DMS53 treated with DMSO at 0.1 percent for 48 hours (cell line): ENCODE results near the gene PHF2.

Experiments used
- DNase-seq: peaks from one replicate; lab custom pipeline; 2025; ENCODE audit not compliant: unreplicated experiment; lab: John Stamatoyannopoulos, UW

Gene PHF2

DNA sequence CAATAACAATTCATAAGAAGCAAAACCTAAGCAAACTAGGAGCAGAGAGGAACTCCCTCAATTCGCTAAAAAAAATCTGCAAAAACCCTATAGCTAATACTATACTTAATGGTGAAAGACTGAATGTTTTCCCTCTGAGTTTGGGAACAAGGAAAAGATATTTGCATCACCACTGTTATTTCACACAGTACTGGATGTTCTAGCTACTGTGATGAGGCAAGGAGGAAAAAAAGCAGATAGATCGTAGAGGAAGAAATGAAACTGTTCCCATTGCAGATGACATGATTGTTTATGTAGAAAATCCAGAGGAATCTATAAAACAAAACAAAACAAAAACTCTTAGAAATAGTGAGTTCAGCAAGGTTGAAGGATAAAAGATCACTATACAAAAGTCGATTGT lies 116.7 kb downstream of the PHF2 start:
- DNase-seq: no peak

- DNase-seq: peak; percentile 36
These were observed 121.2 kb downstream of the PHF2 start for GRCh38 chr9:93697352-93698139.

DNA sequence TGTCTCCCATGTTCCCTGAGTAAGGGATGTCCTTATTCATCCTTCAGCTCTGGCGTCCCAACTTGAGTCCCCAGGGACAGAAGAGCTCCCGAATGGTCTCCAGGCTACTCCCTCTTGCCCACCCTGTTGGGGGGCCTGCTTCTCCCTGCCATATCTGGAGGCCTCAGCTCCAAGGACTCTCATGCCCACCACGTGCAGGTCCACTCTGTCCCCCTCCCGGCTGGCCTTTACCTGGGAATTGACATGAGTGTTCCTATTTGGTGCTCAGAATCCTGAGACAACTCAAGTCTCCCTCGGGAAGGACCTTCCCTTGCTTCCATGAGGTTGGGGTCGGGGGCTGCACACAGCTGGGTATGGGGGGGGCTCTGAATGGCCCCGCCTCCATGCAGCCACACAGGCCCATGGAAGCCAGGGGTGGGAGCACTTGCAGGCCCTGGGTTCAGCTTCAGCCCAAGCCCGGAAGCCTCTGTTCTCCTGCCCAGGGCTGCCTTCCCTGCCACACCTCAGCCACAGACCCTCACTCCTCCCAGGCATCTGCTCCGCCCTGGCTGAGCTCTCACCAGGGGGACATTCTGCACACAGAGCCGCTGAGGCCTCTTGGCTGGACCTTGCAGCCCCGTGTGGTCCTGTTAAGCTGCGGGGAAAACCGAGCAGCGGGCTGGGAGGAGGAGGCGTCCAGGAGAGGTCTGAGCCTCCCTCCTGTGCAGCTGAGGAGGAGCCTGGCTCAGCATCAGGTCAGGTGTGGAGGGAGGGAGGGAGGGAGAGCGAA lies 121.9 kb downstream of the PHF2 start:
- DNase-seq: no peak

- DNase-seq: no peak
These were observed 123.3 kb downstream of the PHF2 start for GRCh38 chr9:93699650-93700049.

GRCh38 chr9:93701494-93702218 lies 125.3 kb downstream of the PHF2 start:
- no peak for DNase-seq

DNA sequence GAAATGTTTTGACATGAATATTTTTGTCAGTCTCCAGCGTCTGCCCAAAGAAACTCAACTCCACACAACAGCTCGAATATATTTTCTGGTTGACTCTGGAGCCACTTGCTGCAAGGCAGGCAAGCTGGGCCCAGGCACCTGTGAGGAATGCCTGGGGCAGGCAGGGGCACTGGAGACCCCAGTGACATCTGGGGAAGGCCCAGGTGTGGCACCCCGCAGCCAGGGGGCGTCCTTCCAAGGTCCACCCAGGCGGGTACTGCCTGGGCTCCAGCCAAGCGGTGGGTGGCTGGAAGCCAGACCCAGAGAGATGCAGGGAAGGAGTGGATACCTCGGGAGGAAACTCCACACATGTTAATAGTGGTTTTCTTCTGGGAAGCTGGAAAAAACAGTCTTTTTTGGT lies 125.9 kb downstream of the PHF2 start:
- DNase-seq: no peak

- DNase-seq: no peak
These were observed 132.1 kb downstream of the PHF2 start for GRCh38 chr9:93708289-93708986.

DNA sequence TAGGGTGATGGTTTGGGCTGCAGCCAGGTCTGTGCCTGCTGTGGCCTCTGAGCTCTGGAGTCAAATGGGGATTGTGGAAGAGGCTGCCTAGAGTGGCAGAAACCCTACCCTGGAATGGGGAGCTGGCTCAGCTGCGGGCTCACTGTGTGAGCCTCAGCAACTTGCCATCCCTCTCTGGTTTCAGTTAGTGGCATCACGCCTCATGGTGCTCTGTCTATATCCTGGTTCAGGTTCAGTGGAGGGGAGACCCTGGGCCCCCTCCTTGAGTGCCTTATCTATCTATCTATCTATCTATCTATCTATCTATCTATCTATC lies 132.6 kb downstream of the PHF2 start:
- no peak for DNase-seq

GRCh38 chr9:93709600-93710369 lies 133.4 kb downstream of the PHF2 start:
- no peak for DNase-seq

DNA sequence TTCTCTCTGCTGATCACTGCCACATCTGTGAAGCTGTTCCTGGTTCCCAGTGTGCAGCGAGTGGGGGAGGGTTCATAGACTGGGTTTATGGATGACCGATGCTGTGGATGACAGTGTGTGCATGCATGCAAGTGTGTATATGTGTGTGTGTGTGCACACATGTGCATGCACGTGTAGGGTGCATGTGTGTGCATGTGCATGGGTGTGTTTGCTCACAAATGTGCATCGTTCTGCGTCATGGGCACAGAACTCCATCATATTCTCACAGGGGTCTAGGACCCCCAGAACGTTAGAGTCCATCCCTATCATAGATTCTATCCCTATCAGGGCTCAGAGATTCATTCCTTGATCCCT lies 134.0 kb downstream of the PHF2 start:
- no peak for DNase-seq

DNA sequence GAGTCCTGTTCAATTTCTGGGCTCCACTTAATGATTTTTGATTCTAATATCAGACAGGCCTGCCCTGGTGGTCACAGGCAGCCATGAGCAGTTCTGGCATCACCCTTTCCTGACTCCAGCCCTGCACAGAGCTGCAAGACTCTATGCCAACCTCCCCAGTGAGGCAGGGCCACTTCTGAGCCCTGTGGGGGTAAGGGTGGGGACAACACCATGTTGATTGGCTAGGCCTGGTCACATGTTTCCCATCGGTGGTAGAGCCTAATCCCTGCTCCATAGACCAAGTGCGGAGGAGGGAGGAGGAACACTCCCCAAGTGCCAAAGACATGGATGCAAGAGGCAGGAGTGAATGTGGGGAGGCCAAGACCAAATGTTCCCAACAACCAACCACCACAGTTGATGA lies 134.6 kb downstream of the PHF2 start:
- DNase-seq: no peak

DNA sequence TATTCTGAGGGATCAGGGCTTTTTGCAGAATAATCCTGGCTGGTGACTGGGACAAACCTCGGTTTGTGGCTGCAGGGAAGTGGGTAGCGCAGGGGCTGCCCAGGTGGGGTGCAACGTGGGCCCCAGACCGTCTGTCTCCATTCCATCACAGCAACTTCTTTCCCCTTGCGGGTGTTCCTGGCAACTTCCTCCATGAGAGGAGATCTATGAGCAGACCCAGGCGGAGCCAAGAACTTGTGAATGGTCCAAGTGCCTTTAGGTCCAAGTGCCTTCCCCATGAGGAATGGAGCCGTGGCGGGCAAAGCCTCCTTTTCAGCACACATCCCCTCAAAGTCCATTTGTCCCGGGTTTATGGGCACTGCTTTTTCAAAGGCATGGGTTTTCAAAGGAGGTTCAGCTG lies 136.5 kb downstream of the PHF2 start:
- DNase-seq: no peak

GRCh38 chr9:93713716-93714115 lies 137.3 kb downstream of the PHF2 start:
- DNase-seq: no peak

GRCh38 chr9:93721417-93721965 lies 145.1 kb downstream of the PHF2 start:
- no peak for DNase-seq

DNA sequence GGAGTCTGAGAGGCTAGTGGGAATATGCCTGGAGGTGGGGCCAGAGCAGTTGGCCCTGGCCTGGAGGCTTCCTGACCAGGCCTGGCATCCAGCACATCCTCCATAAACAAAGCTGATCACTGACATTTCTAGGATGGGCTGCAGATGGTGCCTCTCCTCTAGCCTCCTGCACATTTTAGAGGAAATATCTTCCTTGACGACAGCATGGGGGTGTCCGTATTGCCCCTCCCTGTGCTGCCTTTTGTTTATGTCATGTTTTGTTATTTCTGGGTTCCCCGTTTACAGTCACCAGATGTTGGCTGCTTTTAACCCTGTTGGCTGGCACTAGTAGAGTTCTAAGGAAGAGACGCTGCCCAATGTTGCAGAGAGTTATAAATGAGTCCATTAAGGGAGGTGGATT lies 148.5 kb downstream of the PHF2 start:
- no peak for DNase-seq

GRCh38 chr9:93725382-93725781 lies 149.0 kb downstream of the PHF2 start:
- no peak for DNase-seq

DNA sequence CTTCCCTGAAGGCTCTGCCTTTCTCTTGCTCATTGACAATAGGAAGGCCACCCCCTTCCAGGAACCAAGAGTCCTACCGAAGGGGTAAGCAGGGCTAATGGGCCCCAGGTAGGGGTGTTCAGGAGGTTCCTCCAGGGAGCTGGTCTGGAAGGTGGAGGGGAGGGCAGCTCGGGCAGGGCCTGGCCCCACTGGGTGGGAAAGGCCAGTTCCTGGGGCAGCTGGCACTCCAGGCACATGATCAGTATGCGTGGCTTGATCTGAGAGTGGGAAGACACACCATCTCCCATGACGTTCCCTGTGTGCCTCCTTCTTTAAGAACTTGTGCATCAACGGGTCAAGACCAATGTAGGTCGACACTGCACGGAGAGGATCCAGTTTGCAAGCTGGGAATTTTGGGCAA lies 149.8 kb downstream of the PHF2 start:
- no peak for DNase-seq
